COLO829 (cell line): ENCODE measurements around the gene GBX2.

ENCODE experiments used
- DNase-seq: peaks from one replicate; pipeline ENCODE4 v3.0.0; 2012; ENCODE audit warnings: low spot score

GBX2 gene

GRCh38 chr2:236117861-236118269, 50.3 kb downstream of the GBX2 start:
- no peak for DNase-seq

GRCh38 chr2:236117401-236117800, 50.8 kb downstream of the GBX2 start:
- DNase-seq = no peak
